ENCODE data around the gene SCD5.

DNA sequence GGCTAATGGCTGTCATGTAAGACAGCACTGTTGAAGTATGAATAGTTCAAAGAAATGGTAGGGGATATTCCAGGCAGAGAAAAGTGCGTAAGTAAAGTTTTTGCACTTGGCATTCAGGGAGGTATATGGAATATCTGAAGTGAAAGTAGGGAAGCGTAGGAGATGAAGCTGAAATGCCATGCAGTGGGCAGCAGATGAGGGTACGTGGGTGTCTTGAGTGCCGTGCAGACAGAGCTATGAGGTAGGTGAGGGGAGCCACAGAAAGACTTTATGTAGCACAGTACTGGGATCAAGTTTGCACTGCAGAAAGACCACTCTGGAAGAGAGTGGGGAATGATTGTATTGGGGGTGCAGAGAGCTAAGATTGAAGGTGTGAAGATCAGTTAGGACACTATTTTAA, 5.2 kb upstream of the SCD5 start:
- TF ChIP-seq, protein P1, sequence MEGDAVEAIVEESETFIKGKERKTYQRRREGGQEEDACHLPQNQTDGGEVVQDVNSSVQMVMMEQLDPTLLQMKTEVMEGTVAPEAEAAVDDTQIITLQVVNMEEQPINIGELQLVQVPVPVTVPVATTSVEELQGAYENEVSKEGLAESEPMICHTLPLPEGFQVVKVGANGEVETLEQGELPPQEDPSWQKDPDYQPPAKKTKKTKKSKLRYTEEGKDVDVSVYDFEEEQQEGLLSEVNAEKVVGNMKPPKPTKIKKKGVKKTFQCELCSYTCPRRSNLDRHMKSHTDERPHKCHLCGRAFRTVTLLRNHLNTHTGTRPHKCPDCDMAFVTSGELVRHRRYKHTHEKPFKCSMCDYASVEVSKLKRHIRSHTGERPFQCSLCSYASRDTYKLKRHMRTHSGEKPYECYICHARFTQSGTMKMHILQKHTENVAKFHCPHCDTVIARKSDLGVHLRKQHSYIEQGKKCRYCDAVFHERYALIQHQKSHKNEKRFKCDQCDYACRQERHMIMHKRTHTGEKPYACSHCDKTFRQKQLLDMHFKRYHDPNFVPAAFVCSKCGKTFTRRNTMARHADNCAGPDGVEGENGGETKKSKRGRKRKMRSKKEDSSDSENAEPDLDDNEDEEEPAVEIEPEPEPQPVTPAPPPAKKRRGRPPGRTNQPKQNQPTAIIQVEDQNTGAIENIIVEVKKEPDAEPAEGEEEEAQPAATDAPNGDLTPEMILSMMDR (IDR thresholded peaks at IDR 0.05), result no peak
- no peak for TF ChIP-seq POLR2A (IDR thresholded peaks at IDR 0.05)
